Gastrocnemius medialis (tissue), 4 donors: ENCODE data around the gene BHMT. TPM values are rescaled to one million over a fixed set of nuclear protein-coding genes. Genes with fewer than 3 reads are reported as not detected.

Experiments
- ATAC-seq, 2 donors: fragments of 150-250 bp; one replicate each; pipeline ENCODE4 v1.9.1; 2016
- DNase-seq, 2 donors: peaks; one replicate each; pipeline ENCODE4 v3.0.0-alpha.2; 2019
- H3K27ac ChIP-seq, 4 donors: fragments of 200-600 bp; sonication (generic); 1 replicate in 1 of 4; 2 replicates in 3 of 4; pipeline ENCODE4 v1.5.1; 2016 to 2018; ENCODE audit warnings: mild to moderate bottlenecking in 2 of 4, moderate library complexity in 1 of 4
- H3K27me3 ChIP-seq, 3 donors: fragments of 200-600 bp; sonication (generic) in 2 of 3; 1 replicate in 1 of 3; 2 replicates in 2 of 3; pipeline versions ENCODE4 v1.5.1 to v1.6.0; 2016 to 2019; ENCODE audit warnings: mild to moderate bottlenecking in 1 of 3, moderate library complexity in 1 of 3
- H3K36me3 ChIP-seq, 2 donors: fragments of 200-600 bp; sonication (generic) in 1 of 2; one replicate each; pipeline ENCODE4 v1.5.1; 2017 to 2018
- H3K4me1 ChIP-seq, 2 donors: fragments of 200-600 bp; sonication (generic) in 1 of 2; one replicate each; pipeline ENCODE4 v1.5.1; 2016 to 2017; ENCODE audit warnings: mild to moderate bottlenecking in 2 of 2
- H3K4me3 ChIP-seq, 4 donors: fragments of 200-600 bp; sonication (generic) in 3 of 4; 1 replicate in 1 of 4; 2 replicates in 3 of 4; pipeline ENCODE4 v1.5.1; 2016 to 2019; ENCODE audit warnings: mild to moderate bottlenecking in 2 of 4
- H3K9me3 ChIP-seq, 3 donors: fragments of 200-600 bp; sonication (generic) in 2 of 3; 1 replicate in 1 of 3; 2 replicates in 2 of 3; pipeline ENCODE4 v1.5.1; 2016 to 2019
- POLR2A ChIP-seq, 2 donors: fragments of 450-650 bp; IDR thresholded peaks; one replicate each; pipeline ENCODE4 v1.6.1; 2017; ENCODE audit warnings: antibody characterized with exemption in 2 of 2, mild to moderate bottlenecking in 2 of 2, moderate library complexity in 2 of 2
- in situ Hi-C, 4 donors: fragments of 200-750 bp; cut with MboI; loops; one replicate each; pipeline versions ENCODE4 v1.15.0 to v1.8.0; 2017; ENCODE audit warnings: low sequenced_read_pairs in 4 of 4
- intact Hi-C: fragments of 100-400 bp; cut with DNase I; formaldehyde crosslinking; loops from one replicate; pipeline ENCODE4 v1.15.1; 2023; ENCODE audit warnings: low total_unique reads
- total RNA-seq, 4 donors: library from RNA; depleted of rRNA; stranded (reverse); fragments of >200 nt; gene quantifications; one replicate each; pipeline versions ENCODE4 v1.1.0 to v1.2.3, GENCODE V29; 2016
- TF ChIP-seq, protein P1 (sequence below), 5 experiments: fragments of 450-650 bp in 3 of 5; fragments of 200-600 bp in 2 of 5; sonication (generic) in 2 of 5; IDR thresholded peaks in 4 of 5; conservative IDR thresholded peaks in 1 of 5; 1 replicate in 4 of 5; 2 replicates in 1 of 5; pipeline ENCODE4 v1.5.1; 2016 to 2019; ENCODE audit warnings: antibody characterized with exemption in 5 of 5, mild to moderate bottlenecking in 3 of 5, moderate library complexity in 3 of 5

BHMT gene
- total RNA-seq, 4 donors from 2014 or later: 0.66 to 1.0 (median 0.91) TPM; not detected in 1

DNA sequence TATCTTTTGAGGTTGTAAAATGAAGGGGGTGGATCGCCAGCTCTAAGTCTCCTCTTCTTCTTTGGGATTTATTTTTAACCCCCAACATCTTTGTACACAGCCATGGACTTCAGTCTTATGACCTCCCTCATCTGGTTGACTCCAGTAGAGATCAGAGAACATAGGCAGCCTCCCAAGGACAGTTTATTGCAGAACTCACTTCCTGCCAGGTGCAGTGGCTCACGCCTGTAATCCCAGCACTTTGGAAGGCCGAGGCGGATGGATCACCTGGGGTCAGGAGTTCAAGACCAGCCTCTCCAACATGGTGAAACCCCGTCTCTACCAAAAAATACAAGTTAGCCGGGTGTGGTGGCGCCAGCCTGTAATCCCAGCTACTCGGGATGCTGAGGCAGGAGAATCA, 2.8 kb upstream of the BHMT start:
- in situ Hi-C loops: loop anchor here in 1 of 4 donors (10.0 kb wide), 1 partner anchor 74 kb away; no protein-coding TSS in a partner anchor
- H3K27ac ChIP-seq: no peak overlapping the region
- no peak overlapping the region for H3K4me3 ChIP-seq
- no peak for DNase-seq
- H3K4me1 ChIP-seq: no peaks in the 10 kb centered on the region
- ATAC-seq: no peak
- TF ChIP-seq POLR2A (IDR thresholded peaks at IDR 0.05): no peak
- H3K9me3 ChIP-seq: no peaks in the 10 kb centered on the region
- H3K27me3 ChIP-seq: peaks cover 22 to 36% (median 30%) of the 10 kb centered on the region in 3 donors
- intact Hi-C loops: loop anchor here (2.0 kb wide), 1 partner anchor 84 kb away; no protein-coding TSS in a partner anchor
- no peaks in the 10 kb centered on the region for H3K36me3 ChIP-seq

DNA sequence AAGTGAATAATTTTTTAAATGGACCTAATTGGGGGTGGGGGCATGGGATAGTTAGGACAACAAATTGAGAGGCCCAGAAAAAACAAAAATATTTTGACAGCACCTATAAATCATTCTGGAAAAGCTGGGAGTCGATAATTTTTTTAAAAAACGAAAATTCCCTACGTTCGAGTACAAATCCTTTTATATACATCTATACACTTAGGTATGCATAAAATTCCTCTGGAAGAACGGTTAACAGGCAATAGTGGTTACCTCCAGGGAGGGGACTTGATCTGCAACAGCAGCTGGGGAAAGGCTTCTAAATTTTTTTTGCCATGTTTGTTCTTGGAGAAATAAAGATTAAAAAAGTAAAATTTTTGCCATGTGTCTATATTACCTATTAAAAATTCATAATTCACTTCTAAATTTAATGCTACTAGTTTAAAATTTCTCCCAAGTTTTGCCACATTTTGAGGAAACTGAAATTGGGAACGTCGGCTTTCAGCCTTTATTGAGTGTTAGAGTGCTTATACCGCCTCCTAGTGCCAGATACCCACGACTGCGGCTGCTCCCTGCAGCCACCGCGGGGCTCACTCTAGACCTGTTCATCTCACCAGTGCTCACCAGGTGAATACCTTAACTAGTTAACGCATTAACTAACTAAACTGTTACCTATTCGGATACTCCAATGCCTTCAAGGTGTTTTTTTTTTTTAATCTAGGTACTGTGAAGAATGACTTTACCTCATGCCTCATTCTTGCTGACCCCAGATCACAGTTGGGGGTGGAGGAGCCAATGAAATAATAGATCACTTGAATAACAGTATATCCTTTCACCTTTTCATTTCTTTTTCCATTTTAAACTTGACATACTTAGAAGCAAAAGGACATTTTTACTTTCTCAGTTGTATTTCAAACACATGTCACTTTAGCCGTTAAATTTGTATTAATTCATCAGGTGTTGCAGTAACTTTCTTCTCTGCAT, 1.8 kb upstream of the BHMT start:
- Histone ChIP-seq H3K27ac (no peak overlapping the region), H3K4me1 (no peaks in the 10 kb centered on the region), H3K9me3 (no peaks in the 10 kb centered on the region), H3K27me3 (peaks cover 22 to 36% (median 33%) of the 10 kb centered on the region in 3 donors), H3K4me3 (no peak overlapping the region), H3K36me3 (no peaks in the 10 kb centered on the region)
- ATAC-seq (no peak), DNase-seq (no peak)
- intact Hi-C loops (loop anchor here (2.0 kb wide), 1 partner anchor 85 kb away; no protein-coding TSS in a partner anchor), in situ Hi-C loops (loop anchor here in 1 of 4 donors (10.0 kb wide), 1 partner anchor 75 kb away; no protein-coding TSS in a partner anchor)
- TF ChIP-seq POLR2A (IDR thresholded peaks at IDR 0.05): no peak
- TF ChIP-seq, protein P1, sequence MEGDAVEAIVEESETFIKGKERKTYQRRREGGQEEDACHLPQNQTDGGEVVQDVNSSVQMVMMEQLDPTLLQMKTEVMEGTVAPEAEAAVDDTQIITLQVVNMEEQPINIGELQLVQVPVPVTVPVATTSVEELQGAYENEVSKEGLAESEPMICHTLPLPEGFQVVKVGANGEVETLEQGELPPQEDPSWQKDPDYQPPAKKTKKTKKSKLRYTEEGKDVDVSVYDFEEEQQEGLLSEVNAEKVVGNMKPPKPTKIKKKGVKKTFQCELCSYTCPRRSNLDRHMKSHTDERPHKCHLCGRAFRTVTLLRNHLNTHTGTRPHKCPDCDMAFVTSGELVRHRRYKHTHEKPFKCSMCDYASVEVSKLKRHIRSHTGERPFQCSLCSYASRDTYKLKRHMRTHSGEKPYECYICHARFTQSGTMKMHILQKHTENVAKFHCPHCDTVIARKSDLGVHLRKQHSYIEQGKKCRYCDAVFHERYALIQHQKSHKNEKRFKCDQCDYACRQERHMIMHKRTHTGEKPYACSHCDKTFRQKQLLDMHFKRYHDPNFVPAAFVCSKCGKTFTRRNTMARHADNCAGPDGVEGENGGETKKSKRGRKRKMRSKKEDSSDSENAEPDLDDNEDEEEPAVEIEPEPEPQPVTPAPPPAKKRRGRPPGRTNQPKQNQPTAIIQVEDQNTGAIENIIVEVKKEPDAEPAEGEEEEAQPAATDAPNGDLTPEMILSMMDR (IDR thresholded peaks at IDR 0.05 in 4 of 5, conservative IDR thresholded peaks at IDR 0.05 in 1 of 5): peak in 3 of 5 experiments; percentile 16 to 47 (median 24)

DNA sequence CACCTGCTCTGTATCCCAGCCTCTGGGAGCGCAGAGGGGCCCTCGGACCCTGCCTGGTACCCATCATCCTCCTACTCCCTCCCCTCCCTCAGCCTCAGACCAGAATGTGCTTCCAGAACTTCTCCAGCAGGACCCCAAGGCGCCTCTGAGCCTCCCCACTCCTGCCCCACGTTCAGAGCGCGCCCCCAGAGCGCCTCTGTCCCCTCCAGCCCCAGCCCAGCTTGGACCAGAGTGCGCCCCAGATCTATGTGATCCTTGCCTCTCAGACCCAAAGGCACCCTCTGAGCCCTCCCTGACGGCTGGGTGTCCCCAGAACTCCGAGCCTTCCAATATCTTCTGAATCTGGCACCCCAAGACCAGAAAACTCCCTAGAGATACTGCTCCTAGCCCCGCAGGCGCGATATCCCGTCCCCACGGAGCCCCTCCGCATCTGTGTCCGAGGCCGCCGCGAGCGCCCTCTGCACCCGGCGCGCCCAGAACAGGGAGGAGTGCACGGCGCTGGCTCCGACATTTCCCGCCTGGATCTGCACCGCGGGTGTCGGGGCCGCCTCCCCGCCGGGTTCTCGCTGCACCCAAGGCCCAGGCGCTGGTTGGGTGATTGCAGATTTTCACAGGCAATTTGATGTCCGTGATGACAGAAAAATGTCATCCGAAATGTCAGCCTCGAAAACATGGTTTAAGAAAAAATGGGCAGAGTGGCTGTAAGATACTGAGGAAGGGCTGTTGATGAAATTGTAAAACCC, 522 bp downstream of the BHMT start:
- DNase-seq: no peak
- TF ChIP-seq, protein P1 (IDR thresholded peaks at IDR 0.05 in 4 of 5, conservative IDR thresholded peaks at IDR 0.05 in 1 of 5): no peak
- H3K9me3 ChIP-seq: no peaks in the 10 kb centered on the region
- intact Hi-C loops (no loop called here), in situ Hi-C loops (no loop called here)
- H3K4me3 ChIP-seq: no peak overlapping the region
- H3K27ac ChIP-seq: no peak overlapping the region
- no peak for ATAC-seq
- no peaks in the 10 kb centered on the region for H3K36me3 ChIP-seq
- H3K27me3 ChIP-seq: peaks cover 22 to 36% (median 33%) of the 10 kb centered on the region in 3 donors
- H3K4me1 ChIP-seq: no peaks in the 10 kb centered on the region

DNA sequence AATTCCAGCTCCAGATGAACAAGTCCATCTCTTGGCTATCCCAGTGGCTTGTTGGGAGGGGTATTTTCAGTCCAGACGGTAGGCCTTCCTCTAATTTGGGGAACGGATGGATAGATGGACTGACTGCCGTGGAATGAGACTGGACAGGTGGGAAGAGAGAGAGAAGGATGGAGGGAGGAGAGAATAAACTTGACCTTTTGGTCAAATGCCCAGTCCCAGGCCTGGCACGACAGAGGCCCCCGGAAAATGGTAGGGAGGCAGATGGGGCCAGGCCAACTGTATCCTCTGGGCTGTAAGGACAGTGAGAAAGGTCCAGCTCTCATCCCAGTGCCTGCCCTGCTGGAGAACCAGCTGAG, 1.1 kb downstream of the BHMT start:
- Histone ChIP-seq H3K9me3 (no peaks in the 10 kb centered on the region), H3K27ac (no peak overlapping the region), H3K36me3 (no peaks in the 10 kb centered on the region), H3K27me3 (peaks cover 22 to 36% (median 33%) of the 10 kb centered on the region in 3 donors), H3K4me3 (no peak overlapping the region), H3K4me1 (no peaks in the 10 kb centered on the region)
- ATAC-seq (no peak), DNase-seq (no peak)
- intact Hi-C loops (no loop called here), in situ Hi-C loops (no loop called here)
- TF ChIP-seq, protein P1 (IDR thresholded peaks at IDR 0.05 in 4 of 5, conservative IDR thresholded peaks at IDR 0.05 in 1 of 5): no peak
- TF ChIP-seq POLR2A (IDR thresholded peaks at IDR 0.05): no peak

DNA sequence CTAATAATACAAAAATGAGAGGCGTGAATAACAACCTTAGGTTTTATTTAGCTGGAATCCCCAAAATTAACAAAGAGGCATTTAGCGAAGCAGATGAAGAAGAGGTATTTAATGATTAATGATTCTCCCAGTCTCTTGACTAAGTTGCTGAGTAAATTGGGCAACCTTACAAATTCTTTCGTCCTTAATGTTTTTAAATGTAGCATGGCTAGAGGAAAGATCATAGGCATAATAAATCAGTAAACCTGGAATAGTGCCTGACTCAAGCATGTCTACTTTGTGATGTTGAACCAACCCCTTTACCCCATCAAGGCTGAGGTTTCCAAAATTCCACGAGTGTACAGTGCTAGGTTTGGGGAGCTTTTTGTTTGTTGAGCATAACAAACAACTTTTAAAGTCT, 7.9 kb downstream of the BHMT start:
- in situ Hi-C loops: no loop called here
- intact Hi-C loops: no loop called here

More for the DNA sequence above, 7.9 kb downstream of the BHMT start:
- no peaks in the 10 kb centered on the region for H3K36me3 ChIP-seq
- H3K4me1 ChIP-seq: no peaks in the 10 kb centered on the region
- no peaks in the 10 kb centered on the region for H3K9me3 ChIP-seq
- no peak overlapping the region for H3K27ac ChIP-seq
- DNase-seq: no peak
- TF ChIP-seq, protein P1 (IDR thresholded peaks at IDR 0.05 in 4 of 5, conservative IDR thresholded peaks at IDR 0.05 in 1 of 5): no peak
- TF ChIP-seq POLR2A (IDR thresholded peaks at IDR 0.05): no peak
- ATAC-seq: no peak
- H3K27me3 ChIP-seq: no peaks in the 10 kb centered on the region
- no peak overlapping the region for H3K4me3 ChIP-seq
